Mucosa of descending colon (tissue), 3 donors: ENCODE measurements around the gene MAOA. TPM values are rescaled to one million over a fixed set of nuclear protein-coding genes. Genes with fewer than 3 reads are reported as not detected.
"Not testable (repeated sequence)": the region's sequence is repeated elsewhere in the genome, so short reads cannot be mapped to it uniquely, and the experiment has no call there.

Source experiments
- ATAC-seq: fragments of 200-7000 bp; cut with Tn5 transposase; one replicate; pipeline ENCODE4 v1.9.1; 2020; ENCODE audit warnings: mild to moderate bottlenecking, moderate library complexity
- DNase-seq, 3 donors: peaks; one replicate each; pipeline ENCODE4 v3.0.0-alpha.2; 2020
- H3K36me3 ChIP-seq: fragments of 200-600 bp; one replicate; pipeline ENCODE4 v1.8.0; 2021; ENCODE audit warnings: low read depth, mild to moderate bottlenecking
- H3K4me1 ChIP-seq: fragments of 200-600 bp; one replicate; pipeline ENCODE4 v1.8.0; 2021; ENCODE audit warnings: low read depth, mild to moderate bottlenecking
- H3K4me3 ChIP-seq: fragments of 200-600 bp; one replicate; pipeline ENCODE4 v1.8.0; 2021; ENCODE audit warnings: mild to moderate bottlenecking
- H3K9me3 ChIP-seq: fragments of 200-600 bp; one replicate; pipeline ENCODE4 v1.8.0; 2021; ENCODE audit warnings: mild to moderate bottlenecking
- CTCF ChIP-seq: fragments of 200-600 bp; IDR thresholded peaks from one replicate; pipeline ENCODE4 v1.8.0; 2022; ENCODE audit warnings: antibody characterized with exemption, mild to moderate bottlenecking
- intact Hi-C, 2 donors: fragments of 100-400 bp; cut with DNase I in 1 of 2; cut with micrococcal nuclease in 1 of 2; formaldehyde crosslinking; loops; one replicate each; pipeline versions ENCODE4 v1.11.0 to v1.11.1; 2022; cut with DNase I, micrococcal nuclease
- long read RNA-seq, 2 donors: library from polyadenylated mRNA; unstranded; transcript quantifications; one replicate each; pipeline ENCODE4 v2.0.0, GENCODE V29; 2019 to 2021
- total RNA-seq, 3 donors: library from RNA; stranded (reverse); fragmentation: NEBNext Ultra II Directional in 2 of 3; extraction: Animal tissue kit (Norgen Biotek cat#: 25700) in 2 of 3; gene quantifications; one replicate each; pipeline versions ENCODE4 v1.2.1 to v1.2.4, GENCODE V29; 2021 to 2023
- donor health status: DM: no; HTN: no; CAD: no; lungs with moderate emphysema.
- donor health status: DM: no; HTN: no; CAD: no.
- donor health status: DM: no; HTN: yes; CAD: no.

Gene MAOA
- 100 to 1,000 TPM; 270 to 401 (median 390) TPM for total RNA-seq
- long read RNA-seq, donor 1, full-length matches to known transcripts: 294 of 323 reads
- long read RNA-seq, donor 1, partial matches to known transcripts: 24 of 323 reads
- long read RNA-seq, donor 1, other reads (novel, unspliced or antisense): 5 of 323 reads
- long read RNA-seq, donor 2, full-length matches to known transcripts: 207 of 255 reads
- long read RNA-seq, donor 2, partial matches to known transcripts: 24 of 255 reads
- long read RNA-seq, donor 2, other reads (novel, unspliced or antisense): 24 of 255 reads

- TF ChIP-seq CTCF: no peak
- intact Hi-C loops: loop anchor here in 1 of 2 donors (5.0 kb wide), 1 partner anchor 94 kb away; no protein-coding TSS in a partner anchor
- DNase-seq (peak; percentile 90 to 92 (median 90)), ATAC-seq (peak; percentile 67)
- H3K9me3 ChIP-seq: no peaks in the 10 kb centered on the region
- no peaks in the 10 kb centered on the region for H3K4me1 ChIP-seq
- peak within 1 kb of the TSS; percentile 44 for H3K4me3 ChIP-seq
- no peaks in the 10 kb centered on the region for H3K36me3 ChIP-seq
Observed at GRCh38 chrX:43656005-43656494, at the start of gene MAOA. Gene MAOA, plus strand, starts transcription at chrX:43656299. Its CDS starts 43 bp downstream, at chrX:43656342.

- Histone ChIP-seq H3K36me3 (no peaks in the 10 kb centered on the region), H3K4me1 (peaks cover 4% of the 10 kb centered on the region), H3K9me3 (no peaks in the 10 kb centered on the region), H3K4me3 (no peak overlapping the region)
- DNase-seq (no peak), ATAC-seq (no peak)
- TF ChIP-seq CTCF: no peak
- intact Hi-C loops: no loop called here
Observed at GRCh38 chrX:43612400-43612799, 43.7 kb upstream of the MAOA start.

- DNase-seq: no peak
- no peak for ATAC-seq
- intact Hi-C loops: no loop called here
- Histone ChIP-seq H3K9me3 (no peaks in the 10 kb centered on the region), H3K4me3 (no peak overlapping the region), H3K36me3 (no peaks in the 10 kb centered on the region), H3K4me1 (peaks cover 4% of the 10 kb centered on the region)
- no peak for TF ChIP-seq CTCF
Observed at GRCh38 chrX:43615660-43616059, 40.4 kb upstream of the MAOA start.

- peak; percentile 78 for ATAC-seq
- intact Hi-C loops: no loop called here
- no peaks in the 10 kb centered on the region for H3K36me3 ChIP-seq
- no peaks in the 10 kb centered on the region for H3K9me3 ChIP-seq
- H3K4me3 ChIP-seq: no peak overlapping the region
- peak in 1 of 3 donors; percentile 24 for DNase-seq
- no peak for TF ChIP-seq CTCF
- H3K4me1 ChIP-seq: peaks cover 4% of the 10 kb centered on the region
Observed at GRCh38 chrX:43618366-43619205, 37.5 kb upstream of the MAOA start.

- H3K36me3 ChIP-seq, H3K4me1 ChIP-seq, H3K9me3 ChIP-seq, ATAC-seq, intact Hi-C loops, H3K4me3 ChIP-seq, DNase-seq: not testable (repeated sequence)
Observed at GRCh38 chrX:43619861-43620260, 36.2 kb upstream of the MAOA start.

- Histone ChIP-seq H3K9me3 (no peaks in the 10 kb centered on the region), H3K36me3 (no peaks in the 10 kb centered on the region), H3K4me3 (no peak overlapping the region), H3K4me1 (no peaks in the 10 kb centered on the region)
- intact Hi-C loops: no loop called here
- no peak for ATAC-seq
- no peak for TF ChIP-seq CTCF
- DNase-seq: no peak
Observed at GRCh38 chrX:43627147-43627546, 29.0 kb upstream of the MAOA start.
